ENCODE measurements around the gene ALLC. TPM values are rescaled to one million over a fixed set of nuclear protein-coding genes. Genes with fewer than 3 reads are reported as not detected.

ALLC gene
- total and polyA plus RNA-seq, 2 experiments from 2014 or later = not detected

- no peaks in the 10 kb centered on the region for H3K9me2 ChIP-seq (ENCODE audit: insufficient read depth)
- no peak overlapping the region for H2AFZ ChIP-seq
- 0 out of 2 replicates have a peak, but pooled peaks cover 4% of the 10 kb centered on the region for H3F3A ChIP-seq (replicated peaks; ENCODE audit: low read depth)
- H3K4me1 ChIP-seq (ENCODE audit: insufficient read depth) = no peaks in the 10 kb centered on the region
- H3K36me3 Mint-ChIP-seq (ENCODE audit: low read depth) = no peaks in the 10 kb centered on the region
- no peaks in the 10 kb centered on the region for H3K79me2 ChIP-seq (replicated peaks; ENCODE audit: insufficient read depth)
- H3K4me3 ChIP-seq = no peak overlapping the region
- no peak for ATAC-seq
- TF ChIP-seq ETS1 (IDR thresholded peaks at IDR 0.05) (no peak), EZH2 (IDR thresholded peaks at IDR 0.05; ENCODE audit: low read depth, unreplicated experiment) (no peak), JUNB (IDR thresholded peaks at IDR 0.05; ENCODE audit: unreplicated experiment) (no peak), NANOG (IDR thresholded peaks at IDR 0.05; ENCODE audit: borderline replicate concordance) (no peak), CTCF (conservative IDR thresholded peaks at IDR 0.05; ENCODE audit: low read depth in 2 of 2) (no peak), CREB1 (CRISPR knock-in tag; IDR thresholded peaks at IDR 0.05; ENCODE audit: low read depth) (no peak), ZNF462 (CRISPR knock-in tag; IDR thresholded peaks at IDR 0.05) (no peak), POLR2AphosphoS5 (IDR thresholded peaks at IDR 0.05; ENCODE audit: low read depth) (no peak), STAT1 (IDR thresholded peaks at IDR 0.05; ENCODE audit: unreplicated experiment) (no peak), ZNF331 (CRISPR knock-in tag; IDR thresholded peaks at IDR 0.05; ENCODE audit: low read depth) (no peak), ZNF114 (CRISPR knock-in tag; IDR thresholded peaks at IDR 0.05) (no peak), EZH2phosphoT487 (IDR thresholded peaks at IDR 0.05; ENCODE audit: unreplicated experiment) (no peak)
- TF ChIP-seq, protein P1, sequence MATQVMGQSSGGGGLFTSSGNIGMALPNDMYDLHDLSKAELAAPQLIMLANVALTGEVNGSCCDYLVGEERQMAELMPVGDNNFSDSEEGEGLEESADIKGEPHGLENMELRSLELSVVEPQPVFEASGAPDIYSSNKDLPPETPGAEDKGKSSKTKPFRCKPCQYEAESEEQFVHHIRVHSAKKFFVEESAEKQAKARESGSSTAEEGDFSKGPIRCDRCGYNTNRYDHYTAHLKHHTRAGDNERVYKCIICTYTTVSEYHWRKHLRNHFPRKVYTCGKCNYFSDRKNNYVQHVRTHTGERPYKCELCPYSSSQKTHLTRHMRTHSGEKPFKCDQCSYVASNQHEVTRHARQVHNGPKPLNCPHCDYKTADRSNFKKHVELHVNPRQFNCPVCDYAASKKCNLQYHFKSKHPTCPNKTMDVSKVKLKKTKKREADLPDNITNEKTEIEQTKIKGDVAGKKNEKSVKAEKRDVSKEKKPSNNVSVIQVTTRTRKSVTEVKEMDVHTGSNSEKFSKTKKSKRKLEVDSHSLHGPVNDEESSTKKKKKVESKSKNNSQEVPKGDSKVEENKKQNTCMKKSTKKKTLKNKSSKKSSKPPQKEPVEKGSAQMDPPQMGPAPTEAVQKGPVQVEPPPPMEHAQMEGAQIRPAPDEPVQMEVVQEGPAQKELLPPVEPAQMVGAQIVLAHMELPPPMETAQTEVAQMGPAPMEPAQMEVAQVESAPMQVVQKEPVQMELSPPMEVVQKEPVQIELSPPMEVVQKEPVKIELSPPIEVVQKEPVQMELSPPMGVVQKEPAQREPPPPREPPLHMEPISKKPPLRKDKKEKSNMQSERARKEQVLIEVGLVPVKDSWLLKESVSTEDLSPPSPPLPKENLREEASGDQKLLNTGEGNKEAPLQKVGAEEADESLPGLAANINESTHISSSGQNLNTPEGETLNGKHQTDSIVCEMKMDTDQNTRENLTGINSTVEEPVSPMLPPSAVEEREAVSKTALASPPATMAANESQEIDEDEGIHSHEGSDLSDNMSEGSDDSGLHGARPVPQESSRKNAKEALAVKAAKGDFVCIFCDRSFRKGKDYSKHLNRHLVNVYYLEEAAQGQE (IDR thresholded peaks at IDR 0.05; ENCODE audit: unreplicated experiment) = no peak
- peaks cover 11% of the 10 kb centered on the region for H3K27me3 Mint-ChIP-seq (ENCODE audit: insufficient read depth, low read depth, poor library complexity)
- no peak overlapping the region for H3K27ac ChIP-seq (ENCODE audit: low read depth)
- H3K4me1 Mint-ChIP-seq = peaks cover 11% of the 10 kb centered on the region; the same call in 2 of the 3 replicates
- no peak overlapping the region for H3K27ac Mint-ChIP-seq
- no peak for DNase-seq (ENCODE audit: low spot score)
- no peak overlapping the region for H3K4me3 Mint-ChIP-seq
- H3K9me3 Mint-ChIP-seq = no peaks in the 10 kb centered on the region
- H3K4me2 ChIP-seq = no peak overlapping the region
- H3K27me3 ChIP-seq (ENCODE audit: insufficient read depth) = no peaks in the 10 kb centered on the region
- H3K36me3 ChIP-seq (ENCODE audit: insufficient read depth) = no peaks in the 10 kb centered on the region
- no peaks in the 10 kb centered on the region for H4K20me1 ChIP-seq (replicated peaks; ENCODE audit: insufficient read depth)
Observed at GRCh38 chr2:3633089-3633981, 24.7 kb upstream of the ALLC start.

Measured in GM23338 (cell line).